ENCODE measurements around the gene PHF21A.

GRCh38 chr11:45913514-45913913, 207.7 kb downstream of the PHF21A start:
- TF ChIP-seq MAX (IDR thresholded peaks at IDR 0.05) (no peak), CTCF (IDR thresholded peaks at IDR 0.05; ENCODE audit: control extremely low read depth in 1 of 3, insufficient read depth in 1 of 3, low read depth in 1 of 3, low read length in 3 of 3) (no peak), SRF (IDR thresholded peaks at IDR 0.05; ENCODE audit: low read depth, low read length) (no peak), KDM5A (IDR thresholded peaks at IDR 0.05; ENCODE audit: low read length) (no peak)
